NCI-H2171 treated with DMSO at 0.1 percent for 48 hours (cell line): ENCODE results near the gene GPSM1.
"Not testable (repeated sequence)": the region's sequence is repeated elsewhere in the genome, so short reads cannot be mapped to it uniquely, and the experiment has no call there.

Experiments used
- DNase-seq: peaks from one replicate; lab custom pipeline; 2025; lab: John Stamatoyannopoulos, UW

Gene GPSM1

DNA sequence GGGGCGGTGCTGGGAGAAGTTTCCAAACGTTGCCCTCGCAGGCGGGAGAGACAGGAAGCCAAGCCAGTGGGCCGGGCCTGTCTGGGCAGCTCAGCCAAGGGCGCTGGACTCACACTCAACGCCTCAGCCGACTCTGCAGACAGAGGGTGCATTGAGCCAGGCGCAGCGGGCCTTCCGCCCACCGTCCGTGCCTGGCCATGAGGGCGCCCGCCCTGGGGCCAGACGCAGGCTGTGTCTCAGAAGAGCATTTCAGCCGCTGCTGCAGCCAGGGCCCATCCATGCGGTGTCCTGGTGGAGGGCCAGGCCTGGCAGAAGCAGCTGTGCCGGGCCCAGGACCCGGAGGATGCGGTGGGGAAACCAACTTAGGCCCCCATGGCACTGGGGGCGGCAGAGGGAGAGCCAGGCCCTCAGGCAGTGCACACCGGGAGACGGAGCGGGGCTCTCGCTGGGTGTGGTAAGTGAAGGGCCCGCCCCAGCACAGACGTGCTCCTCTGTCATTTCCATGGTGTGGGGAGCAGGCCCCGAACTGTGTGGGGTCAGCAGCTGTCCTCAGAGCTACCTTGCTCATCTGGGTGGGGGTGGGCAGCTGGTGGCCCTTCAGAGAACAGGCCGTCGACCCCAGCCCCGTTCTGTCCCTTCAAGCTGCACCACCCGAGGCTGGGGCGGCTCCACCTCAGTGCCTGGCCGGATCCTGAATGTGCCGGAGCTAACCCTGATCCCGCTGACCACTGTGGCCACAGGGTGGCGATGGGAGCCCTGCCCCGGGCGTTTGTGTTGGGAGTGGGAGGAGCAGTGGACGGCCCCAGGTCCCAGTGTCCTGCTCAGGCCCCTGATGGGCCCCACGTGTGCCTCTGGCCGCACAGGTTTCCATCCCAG, 18.2 kb downstream of the GPSM1 start:
- DNase-seq, result no peak

DNA sequence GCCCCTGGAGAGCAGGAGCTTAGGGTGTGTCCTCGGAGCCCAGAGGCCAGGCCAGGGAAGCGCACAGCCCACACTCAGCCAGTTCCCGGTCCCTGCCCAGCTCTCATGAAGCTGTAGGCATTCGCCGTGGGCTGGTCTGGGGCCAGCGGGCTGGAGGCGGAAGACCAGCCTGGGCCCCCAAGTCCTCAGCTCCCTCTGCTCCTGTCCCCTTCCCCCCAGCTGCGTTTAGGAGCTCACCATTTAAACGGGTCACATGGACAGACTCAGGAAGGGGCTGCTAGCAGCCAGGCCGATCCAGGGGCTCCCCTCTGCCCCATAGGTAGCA, 18.8 kb downstream of the GPSM1 start:
- no peak for DNase-seq

DNA sequence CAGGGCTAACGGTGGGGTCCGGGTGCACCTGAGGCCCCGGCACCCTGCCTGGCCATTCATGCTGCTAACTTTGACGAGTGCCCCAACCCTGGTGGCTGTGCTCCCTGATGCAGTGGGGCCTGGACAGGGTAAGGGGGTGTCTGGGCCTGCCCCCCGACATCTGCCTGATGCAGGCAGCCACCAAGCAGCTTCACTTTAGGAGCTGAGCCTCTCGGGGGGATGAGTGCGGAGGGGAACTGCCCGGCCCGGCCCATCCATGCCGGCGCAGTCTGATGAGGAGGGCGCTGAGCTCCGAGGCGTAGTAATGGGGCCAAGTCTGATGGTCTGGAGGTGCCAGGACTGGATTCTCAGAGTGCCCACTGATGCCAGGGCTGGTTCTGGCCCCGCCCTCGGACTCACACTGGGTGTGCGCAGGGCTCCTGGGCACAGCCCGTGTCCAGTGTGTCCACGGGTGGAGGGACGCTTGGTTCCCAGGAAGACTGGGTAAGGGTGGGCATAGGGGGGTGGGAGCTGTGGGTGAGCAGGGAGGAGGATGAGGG, 19.7 kb downstream of the GPSM1 start:
- DNase-seq, result no peak

DNA sequence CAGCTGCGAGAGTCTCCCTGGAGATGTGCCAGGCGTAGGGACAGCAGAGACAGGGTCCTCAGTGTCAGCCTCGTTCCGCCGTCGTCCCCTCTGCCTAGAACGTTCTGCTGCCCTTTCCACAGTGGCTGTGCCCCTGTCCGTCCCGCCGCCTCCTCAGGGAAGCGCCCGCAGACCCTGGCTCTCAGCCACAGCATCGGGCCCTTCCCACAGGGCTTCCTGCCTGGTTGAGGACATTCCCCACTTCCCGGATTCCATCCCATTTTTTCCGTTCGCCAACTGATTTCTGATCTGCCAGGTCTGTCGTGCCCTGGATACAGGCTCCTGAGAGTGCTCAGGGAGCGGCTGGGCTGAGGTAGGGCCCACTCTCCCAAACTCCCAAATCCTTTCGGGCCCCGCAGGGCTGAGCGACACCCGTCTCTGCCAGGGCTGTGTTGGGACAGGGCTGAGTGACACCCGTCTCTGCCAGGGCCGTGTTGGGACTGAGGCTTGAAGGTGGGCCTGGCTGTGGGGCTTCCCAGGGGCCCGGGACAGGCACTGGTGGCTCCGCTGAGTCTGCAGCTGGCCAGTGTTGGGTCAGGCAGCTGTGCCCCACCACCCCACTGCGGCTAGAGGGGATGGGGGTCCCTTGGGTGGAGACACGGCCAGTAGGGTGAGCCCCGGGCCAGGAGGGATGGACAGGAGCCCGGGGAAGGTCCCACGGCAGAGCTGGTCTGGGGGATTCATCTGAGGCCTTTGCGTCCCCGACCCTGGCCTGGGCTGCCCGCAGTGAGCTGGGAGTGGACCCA, 20.3 kb downstream of the GPSM1 start:
- DNase-seq, result no peak

DNA sequence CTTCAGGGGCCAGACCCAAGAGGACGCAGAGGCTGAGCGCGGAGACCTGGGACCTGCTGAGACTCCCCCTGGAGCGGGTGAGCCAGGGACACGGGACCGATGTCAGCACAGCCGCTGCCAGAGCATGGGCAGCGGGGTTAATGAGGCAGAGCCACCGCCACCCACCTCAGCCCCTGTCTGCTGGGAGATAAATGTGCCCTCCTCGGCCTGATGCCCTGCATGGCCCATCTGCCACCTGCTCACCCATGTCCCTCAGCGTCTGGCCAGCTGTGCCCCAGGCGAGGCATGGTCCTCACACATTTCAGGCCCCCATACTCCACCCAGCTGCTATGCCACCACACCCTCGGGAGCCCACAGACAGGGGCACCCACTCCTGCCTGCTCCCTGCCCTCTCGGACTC, 21.4 kb downstream of the GPSM1 start:
- no peak for DNase-seq

DNA sequence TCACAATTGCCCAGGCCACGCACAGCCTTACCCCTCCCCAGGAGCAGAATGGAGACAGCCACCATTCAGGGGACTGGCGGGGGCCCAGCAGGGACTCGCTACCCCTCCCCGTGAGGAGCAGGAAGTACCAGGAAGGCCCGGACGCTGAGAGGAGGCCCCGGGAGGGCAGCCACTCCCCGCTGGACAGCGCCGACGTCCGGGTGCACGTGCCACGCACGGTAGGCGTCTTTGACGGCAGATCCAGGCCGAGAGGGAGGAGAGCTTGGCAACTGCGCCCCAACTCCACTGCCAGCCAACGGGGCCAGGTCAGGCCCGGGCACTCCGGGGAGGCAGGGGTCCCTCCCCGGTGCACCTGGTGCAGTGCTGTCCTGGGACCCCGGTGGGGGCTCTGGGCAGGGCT, 22.2 kb downstream of the GPSM1 start:
- no peak for DNase-seq

DNA sequence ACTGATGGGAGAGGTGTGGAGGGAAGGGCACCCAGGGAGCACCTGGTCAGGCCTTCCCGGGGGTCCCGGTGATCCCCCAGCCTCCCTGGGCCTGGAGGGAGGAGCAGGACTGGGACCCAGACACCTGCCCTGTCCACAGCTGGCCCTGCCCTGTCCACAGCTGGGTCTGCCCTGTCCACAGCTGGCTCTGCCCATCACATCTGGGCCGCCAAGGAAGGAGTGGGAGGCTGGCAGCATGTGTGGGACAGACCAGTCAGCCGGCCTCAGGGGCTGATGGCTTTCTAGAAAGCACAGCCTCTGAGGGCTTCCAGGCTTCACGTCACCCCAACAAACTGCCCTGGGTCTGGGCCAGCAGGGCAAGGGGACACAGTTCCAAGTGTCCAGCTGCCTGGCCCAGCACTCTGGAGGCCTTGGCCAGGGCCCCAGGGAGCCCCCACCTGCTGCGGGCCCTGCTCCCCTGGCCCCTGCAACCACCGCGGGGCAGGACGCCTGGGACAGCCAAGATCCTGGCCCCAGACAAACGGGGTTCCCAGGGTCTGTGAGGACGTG, 24.0 kb downstream of the GPSM1 start:
- DNase-seq, result no peak

DNA sequence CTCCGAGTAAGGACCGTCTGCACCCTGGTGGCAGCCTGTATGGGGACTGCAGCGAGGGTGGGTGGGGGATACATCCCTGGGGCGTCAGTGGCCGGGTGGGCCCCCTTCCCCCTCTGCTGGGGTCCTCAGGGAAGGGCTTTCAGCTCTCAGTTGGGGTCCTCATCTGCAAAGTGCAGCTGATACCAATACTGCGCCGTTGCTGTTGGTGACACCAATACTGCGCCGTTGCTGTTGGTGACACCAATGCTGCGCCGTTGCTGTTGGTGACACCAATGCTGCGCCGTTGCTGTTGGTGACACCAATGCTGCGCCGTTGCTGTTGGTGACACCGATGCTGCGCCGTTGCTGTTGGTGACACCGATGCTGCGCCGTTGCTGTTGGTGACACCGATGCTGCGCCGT, 24.5 kb downstream of the GPSM1 start:
- DNase-seq, result not testable (repeated sequence)

DNA sequence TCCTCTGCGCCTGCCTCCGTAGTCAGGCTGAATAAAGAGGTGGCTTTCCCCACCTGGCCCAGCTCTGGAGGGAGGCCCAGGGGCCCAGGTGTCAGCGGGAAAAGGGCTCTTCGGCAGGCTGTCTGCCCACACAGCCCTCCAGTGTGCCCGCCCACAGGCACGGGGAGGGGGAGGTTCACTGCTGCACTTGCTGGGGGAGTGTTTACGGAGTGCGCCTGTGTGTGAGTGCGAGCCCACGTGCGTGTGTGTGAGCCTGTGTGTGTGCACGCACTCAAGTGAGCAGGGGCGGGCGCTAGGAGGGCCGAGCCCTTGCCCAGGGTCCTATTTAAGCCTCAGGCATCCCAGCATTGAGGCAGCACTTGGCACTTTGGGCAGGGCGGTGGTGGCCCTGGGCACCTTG, 25.3 kb downstream of the GPSM1 start:
- peak; percentile 24 for DNase-seq

DNA sequence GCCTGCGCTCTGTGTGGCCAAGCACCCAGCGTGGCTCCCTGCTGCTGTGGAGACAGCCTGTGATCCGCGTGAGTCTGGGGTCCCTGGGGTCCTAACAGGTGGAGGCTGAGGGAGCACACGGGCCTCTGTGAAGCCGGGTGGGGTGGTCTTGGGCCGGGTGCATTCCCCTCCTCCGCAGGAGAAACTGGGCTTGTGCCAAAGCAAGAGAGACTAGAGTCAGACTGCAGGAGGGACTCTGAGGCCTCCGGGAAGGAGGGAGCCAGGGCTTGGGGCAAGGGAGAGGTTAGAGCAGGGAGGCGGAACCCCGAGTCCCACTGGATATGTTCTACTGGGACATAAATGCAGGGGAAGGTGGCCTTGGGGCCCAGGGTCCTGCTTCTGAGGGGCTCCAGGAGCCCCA, 25.7 kb downstream of the GPSM1 start:
- DNase-seq, result no peak

DNA sequence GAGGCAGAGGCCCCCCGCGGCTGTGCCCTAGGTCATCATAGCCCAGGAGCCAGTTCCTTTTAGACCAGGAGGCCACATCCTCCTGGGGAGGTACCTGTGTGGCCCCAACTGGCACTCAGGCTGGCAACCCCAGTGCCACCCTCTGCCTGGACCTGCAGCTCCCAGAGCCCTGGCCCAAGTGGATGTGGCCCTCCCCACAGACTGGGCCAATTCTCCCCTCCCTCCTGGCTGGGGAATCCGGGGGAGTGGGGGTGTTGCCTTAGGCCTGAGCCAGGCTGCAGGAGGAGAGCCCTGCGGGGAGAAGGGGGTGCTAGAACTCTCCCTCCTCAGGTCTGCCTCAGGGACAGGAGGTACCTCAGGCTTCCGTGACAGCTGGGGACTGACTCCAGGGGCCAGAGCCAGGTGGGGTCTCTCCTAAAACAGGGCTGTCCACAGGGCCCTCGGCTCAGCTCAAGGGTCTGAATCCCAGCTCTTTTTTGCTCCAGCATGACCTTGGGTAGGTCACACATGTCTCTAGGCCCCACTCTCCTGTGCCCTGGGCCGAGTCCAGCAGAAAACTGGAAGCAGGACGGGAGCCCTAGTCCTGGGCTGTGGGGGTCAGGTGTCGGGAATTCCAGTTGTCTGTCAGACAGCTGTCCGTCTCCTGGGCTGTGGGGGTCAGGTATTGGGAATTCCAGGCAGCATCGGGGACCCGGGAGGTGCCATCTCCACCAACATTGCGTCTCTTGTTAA, 26.6 kb downstream of the GPSM1 start:
- DNase-seq, result no peak

DNA sequence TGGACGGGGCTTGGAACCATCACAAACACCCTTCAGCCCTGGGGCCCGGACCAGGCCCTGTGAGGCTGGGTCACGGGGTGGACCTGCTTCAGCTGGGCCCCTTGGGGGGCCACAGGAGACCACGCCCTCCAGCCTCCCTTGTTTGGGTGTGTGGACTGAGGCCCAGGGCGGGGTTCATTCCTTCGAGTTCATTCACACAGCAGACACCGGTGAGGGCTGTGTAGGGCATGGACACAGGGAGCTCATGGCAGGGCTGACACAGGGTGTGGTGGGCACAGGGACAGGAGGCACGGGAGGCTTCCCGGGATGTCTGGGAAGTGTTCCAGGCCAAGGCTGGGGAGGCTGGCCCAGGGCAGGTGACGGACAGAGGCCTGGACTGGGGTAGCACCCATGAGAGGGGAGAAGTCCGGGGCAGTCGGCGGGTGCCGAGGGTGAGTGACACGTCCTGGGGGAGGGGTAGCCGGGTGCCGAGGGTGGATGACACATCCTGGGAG, 27.3 kb downstream of the GPSM1 start:
- no peak for DNase-seq

DNA sequence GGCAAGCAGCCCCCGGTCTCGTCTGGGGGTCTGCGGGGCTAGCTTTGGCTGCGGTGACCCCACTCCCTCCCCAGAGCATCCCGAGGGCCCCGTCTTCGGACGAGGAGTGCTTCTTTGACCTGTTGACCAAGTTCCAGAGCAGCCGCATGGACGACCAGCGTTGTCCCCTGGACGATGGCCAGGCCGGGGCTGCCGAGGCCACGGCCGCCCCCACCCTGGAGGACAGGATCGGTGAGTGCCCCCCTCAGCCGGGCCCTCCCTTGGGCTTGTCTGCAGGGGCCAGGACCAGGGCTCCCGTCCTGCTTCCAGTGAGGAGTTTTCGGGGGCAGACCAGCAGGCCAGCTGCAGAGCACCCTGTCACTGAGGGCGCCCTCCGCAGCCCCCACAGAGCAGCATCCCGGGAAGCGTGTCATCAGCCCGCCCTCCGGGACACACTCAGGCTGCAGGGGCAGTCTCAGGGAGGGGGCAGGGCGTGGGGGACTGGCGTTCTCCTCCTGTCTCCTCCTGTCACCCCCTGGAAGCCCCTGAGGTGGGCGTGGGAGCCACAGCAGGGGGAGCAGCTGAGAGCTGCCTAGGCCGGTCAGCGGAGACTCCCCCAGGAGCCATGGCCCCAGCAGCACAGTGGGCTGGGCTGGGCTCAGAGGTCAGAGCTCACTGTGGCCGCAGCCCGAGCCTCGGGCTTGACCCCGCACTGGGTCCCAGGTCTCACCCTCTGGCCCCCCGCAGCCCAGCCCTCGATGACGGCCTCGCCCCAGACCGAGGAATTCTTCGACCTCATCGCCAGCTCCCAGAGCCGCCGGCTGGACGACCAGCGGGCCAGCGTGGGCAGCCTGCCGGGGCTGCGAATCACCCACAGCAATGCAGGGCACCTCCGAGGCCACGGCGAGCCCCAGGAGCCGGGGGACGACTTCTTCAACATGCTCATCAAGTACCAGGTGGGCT, 28.5 kb downstream of the GPSM1 start:
- no peak for DNase-seq

DNA sequence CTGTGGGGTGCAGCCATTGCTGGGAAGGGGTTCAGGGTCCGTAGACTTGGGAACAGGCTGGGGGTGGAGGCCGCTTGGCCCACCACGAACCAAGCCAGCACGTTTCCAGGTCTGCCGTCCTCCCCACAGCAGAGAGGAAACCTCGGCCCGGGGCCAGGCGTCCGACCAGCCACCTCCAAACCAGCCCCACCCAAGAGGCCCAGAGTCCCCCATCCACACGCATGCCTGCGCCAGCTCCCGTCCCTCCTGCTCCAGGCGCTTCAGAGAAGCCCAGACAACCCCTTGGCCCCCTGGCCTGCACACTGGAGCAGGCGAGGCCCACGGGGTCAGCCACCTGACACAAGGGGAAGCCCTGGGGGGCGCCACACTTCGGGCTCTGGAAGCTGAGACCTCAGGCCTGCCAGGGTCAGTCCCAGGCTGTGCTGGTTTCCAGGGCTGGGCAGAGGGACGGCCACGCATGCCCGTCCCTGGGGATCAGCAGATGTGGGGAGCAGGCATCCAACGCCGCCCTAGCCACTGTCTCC, 29.9 kb downstream of the GPSM1 start:
- no peak for DNase-seq

DNA sequence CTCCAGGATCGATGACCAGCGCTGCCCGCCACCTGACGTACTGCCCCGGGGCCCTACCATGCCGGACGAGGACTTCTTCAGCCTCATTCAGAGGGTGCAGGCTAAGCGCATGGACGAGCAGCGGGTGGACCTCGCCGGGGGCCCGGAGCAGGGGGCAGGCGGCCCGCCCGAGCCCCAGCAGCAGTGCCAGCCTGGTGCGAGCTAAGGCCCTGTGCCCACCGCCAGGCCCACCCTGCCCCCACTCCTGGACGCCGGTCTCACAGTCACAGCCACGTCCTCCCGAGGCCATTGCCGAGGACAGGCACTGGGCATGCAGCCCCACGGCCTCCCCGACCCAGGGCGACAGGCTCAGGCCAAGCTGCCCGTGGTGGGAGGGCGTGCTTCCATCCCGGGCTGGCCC, 30.7 kb downstream of the GPSM1 start:
- no peak for DNase-seq

DNA sequence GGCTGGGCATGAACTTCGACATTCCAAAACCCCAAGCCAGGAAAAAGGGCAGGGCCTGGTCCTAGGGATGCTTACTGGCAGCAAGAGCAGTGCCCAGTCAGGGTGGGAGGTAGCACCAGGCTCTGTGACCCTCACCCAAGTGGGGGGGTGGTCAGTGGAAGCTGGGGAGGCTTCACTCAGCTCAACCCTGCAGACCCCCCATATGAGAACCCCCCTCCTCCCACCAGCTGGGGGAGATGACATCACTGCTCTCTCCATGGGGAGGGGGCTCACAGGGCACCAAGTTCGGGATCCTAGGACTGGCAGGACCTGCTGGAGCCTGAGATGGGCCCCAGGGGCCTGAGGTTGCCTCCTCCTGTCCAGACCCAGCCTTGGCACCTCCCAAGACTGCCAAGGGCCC, 31.5 kb downstream of the GPSM1 start:
- DNase-seq, result no peak

DNA sequence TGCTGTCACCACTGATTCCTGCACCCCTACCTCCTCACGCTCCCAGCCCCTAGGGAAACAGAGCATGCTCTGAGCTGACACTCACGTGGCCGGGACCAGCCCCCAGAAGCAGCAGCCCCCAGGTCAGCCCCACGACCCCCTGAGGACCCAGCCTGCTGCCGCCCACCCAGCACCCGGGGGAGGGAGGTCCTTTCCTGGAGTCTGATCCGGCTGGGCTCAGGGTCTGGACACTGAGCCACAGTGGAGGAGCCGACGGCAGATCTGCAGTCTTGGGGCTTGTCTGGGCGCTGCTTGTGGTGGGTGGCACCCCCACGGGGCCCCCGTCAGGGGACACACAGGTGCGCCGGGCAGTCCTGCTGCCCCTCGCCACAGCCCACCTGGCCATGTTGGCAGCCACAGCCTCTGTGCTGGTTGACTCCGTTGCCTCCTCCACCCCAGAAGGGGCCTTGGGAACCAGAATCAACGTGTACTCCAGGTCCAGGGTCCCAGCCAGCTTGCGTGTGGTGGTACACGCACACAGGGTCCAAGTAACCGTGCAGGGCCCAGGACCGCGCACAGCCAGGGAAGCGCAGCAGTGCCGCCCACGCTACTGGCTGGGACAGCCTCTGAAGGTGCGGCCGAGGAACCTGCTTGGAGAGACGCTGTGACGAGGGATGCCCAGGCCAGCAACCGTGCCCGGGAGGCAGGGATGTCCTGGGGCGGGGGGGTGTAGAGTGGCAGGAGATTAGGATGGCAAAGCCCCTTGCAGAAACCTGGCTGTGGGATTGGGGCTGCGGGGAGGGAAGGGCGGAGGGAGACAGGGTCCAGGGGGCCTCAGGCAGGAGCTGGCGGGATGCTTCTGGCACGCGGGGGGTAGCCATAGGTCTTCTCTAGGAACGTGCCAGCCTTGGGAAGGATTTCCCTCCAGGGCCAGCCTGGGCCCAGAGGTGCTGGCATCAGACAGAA, 32.7 kb downstream of the GPSM1 start:
- DNase-seq, result peak; percentile 39

DNA sequence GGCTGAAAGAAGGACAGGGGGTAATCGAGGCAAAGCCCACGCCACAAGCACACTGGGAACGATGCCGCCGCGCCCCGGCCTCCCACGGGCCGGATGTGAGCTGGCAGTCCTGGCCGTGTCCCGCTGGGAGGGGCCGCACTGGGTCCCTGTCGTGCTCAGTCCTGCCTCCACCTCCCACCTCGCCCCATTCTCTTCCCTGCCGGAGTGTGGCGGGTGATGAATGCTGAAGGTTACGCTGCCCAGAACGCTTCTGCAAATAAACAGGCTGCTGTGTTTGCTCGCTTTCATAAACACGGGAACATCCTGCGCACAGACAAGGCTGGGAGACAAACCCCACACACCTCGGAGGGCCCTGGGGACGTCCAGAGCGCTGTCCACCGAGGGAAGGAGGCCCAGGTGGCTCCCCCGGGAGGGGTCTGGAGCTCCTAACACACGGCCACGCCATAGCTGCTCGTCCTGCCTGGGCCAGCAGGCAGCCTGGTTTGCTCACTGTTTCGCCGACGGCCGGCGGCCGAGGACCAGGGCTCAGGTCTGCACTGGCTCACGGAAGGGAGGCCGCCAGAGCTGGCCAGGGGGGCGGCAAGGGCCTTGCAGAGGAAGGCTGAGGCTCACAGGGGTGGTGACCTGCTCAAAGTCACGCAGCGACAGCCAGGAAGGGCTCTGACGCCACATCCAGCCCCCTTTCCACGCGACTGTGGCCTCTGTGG, 33.9 kb downstream of the GPSM1 start:
- DNase-seq, result no peak
